Measurements from ENCODE around the gene PDK2.

DNA sequence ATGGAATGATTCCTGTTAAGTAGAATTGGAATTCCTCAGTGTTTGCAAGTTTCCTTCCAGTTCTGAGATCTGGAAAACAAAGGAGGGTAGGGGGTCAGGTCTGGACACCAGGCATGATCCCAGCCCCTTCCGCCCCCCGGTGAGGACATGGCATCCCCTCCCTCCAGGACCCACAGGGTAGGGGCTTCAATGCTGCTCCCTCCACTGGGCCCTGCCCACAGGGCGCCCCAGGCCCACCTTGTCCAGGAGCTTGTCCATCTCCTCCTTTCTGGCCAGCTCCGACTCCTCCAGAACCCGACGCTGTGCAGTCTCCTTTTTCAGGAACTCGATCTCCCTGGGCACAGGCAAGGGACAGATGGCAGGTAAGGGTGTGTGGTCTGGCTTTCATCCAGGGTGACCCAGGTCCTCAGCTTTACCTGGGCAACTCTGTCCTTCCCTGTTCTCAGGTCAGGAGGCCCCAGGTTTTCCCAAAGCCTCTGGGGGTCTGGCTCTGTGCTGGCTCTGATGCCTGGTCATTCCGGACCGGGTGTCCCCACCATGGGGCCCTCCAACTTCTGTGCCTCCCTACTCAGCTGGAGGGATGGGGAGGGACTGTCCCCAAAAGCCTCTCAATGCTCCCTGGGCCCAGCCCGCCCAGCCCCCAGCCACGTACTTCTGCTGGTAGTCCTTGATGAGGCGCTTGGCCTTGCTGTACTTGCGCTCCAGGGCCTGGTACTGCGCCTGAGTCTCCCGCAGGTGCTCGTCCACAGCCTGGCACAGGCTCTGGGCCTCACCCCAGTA is 40.4 kb downstream of the PDK2 start:
- TF ChIP-seq, protein P1, sequence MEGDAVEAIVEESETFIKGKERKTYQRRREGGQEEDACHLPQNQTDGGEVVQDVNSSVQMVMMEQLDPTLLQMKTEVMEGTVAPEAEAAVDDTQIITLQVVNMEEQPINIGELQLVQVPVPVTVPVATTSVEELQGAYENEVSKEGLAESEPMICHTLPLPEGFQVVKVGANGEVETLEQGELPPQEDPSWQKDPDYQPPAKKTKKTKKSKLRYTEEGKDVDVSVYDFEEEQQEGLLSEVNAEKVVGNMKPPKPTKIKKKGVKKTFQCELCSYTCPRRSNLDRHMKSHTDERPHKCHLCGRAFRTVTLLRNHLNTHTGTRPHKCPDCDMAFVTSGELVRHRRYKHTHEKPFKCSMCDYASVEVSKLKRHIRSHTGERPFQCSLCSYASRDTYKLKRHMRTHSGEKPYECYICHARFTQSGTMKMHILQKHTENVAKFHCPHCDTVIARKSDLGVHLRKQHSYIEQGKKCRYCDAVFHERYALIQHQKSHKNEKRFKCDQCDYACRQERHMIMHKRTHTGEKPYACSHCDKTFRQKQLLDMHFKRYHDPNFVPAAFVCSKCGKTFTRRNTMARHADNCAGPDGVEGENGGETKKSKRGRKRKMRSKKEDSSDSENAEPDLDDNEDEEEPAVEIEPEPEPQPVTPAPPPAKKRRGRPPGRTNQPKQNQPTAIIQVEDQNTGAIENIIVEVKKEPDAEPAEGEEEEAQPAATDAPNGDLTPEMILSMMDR (IDR thresholded peaks at IDR 0.05; ENCODE audit: low read depth, low read length, poor library complexity, severe bottlenecking): no peak
- no peak for TF ChIP-seq EZH2phosphoT487 (IDR thresholded peaks at IDR 0.05; ENCODE audit: borderline replicate concordance, low read length)
